HL-60 (cell line): ENCODE results near the gene BCL2L12.

Experiments
- DNase-seq, 2 experiments: peaks; one replicate each; pipeline ENCODE4 v3.0.0-alpha.2; 2010 to 2020; ENCODE audit warnings: low read depth in 1 of 2, low spot score in 1 of 2
- H3K27ac ChIP-seq: fragments of 250-450 bp; sonication (Bioruptor Pico); replicated peaks from 2 replicates; pipeline ENCODE4 v1.5.1; 2020; ENCODE audit warnings: mild to moderate bottlenecking, moderate library complexity
- H3K27me3 ChIP-seq: fragments of 250-450 bp; sonication (Bioruptor Pico); 2 replicates; pipeline ENCODE4 v1.5.1; 2021; ENCODE audit warnings: mild to moderate bottlenecking, moderate library complexity; ENCODE audit not compliant: insufficient read depth, poor library complexity, severe bottlenecking
- H3K4me3 ChIP-seq: replicated peaks from 2 replicates; pipeline ENCODE4 v1.5.1; 2011; ENCODE audit warnings: mild to moderate bottlenecking, control low read depth, low read length; ENCODE audit not compliant: insufficient read depth
- GABPA ChIP-seq: IDR thresholded peaks from 2 replicates; pipeline ENCODE4 v1.6.1; 2012; ENCODE audit warnings: low read depth
- POLR2AphosphoS5 ChIP-seq: IDR thresholded peaks from 2 replicates; pipeline ENCODE4 v1.6.1; 2012; ENCODE audit warnings: low read depth
- SPI1 ChIP-seq: IDR thresholded peaks from 2 replicates; pipeline ENCODE4 v1.6.1; 2012; ENCODE audit warnings: low read depth, mild to moderate bottlenecking, borderline replicate concordance
- TF ChIP-seq, protein P1 (sequence below): IDR thresholded peaks from 2 replicates; pipeline ENCODE4 v1.6.1; 2012; ENCODE audit warnings: low read depth; ENCODE audit not compliant: insufficient replicate concordance
- TF ChIP-seq, protein P2 (sequence below): IDR thresholded peaks from one replicate; pipeline ENCODE4 v1.5.1; 2011; ENCODE audit warnings: low read length, control low read depth, inconsistent platforms; ENCODE audit not compliant: insufficient read depth

BCL2L12 gene

DNA sequence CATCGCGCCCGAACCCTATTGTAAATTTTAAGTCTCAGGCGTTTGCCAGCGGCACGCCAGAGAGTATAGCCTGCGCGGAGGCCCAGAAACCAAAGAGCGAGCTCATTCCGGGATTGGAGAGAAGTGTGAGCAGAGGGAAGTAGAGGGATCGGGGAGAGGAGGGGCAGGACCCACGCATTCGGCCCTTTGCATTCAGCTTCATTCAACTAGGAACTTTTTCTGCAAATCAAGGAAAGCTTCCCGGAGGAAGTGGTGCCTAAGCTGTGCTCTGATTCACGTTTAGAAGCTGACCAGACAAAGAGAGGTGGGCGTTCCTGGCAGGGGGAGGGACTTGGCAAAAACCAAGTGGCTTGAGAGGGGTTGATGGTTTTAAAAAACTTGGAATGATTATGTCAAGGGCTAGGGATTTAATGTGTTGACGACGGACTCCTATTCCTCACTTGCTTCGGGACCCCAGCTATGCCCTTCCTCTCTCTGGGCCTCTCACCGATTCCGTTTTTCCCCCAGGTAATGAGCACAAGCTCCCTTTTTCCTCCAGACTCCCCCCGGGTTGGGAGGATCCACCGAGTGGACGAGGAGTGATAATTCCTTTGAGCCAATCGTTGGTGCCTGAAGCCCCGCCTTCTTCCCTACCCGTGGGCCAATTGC is 10.5 kb downstream of the BCL2L12 start:
- peak overlapping the region; percentile 98 for H3K27ac ChIP-seq
- TF ChIP-seq GABPA (no peak; the same call in 1 of the 2 replicates), POLR2AphosphoS5 (peak; percentile 38), SPI1 (peak; percentile 35; the same call in 1 of the 2 replicates)
- TF ChIP-seq, protein P1, sequence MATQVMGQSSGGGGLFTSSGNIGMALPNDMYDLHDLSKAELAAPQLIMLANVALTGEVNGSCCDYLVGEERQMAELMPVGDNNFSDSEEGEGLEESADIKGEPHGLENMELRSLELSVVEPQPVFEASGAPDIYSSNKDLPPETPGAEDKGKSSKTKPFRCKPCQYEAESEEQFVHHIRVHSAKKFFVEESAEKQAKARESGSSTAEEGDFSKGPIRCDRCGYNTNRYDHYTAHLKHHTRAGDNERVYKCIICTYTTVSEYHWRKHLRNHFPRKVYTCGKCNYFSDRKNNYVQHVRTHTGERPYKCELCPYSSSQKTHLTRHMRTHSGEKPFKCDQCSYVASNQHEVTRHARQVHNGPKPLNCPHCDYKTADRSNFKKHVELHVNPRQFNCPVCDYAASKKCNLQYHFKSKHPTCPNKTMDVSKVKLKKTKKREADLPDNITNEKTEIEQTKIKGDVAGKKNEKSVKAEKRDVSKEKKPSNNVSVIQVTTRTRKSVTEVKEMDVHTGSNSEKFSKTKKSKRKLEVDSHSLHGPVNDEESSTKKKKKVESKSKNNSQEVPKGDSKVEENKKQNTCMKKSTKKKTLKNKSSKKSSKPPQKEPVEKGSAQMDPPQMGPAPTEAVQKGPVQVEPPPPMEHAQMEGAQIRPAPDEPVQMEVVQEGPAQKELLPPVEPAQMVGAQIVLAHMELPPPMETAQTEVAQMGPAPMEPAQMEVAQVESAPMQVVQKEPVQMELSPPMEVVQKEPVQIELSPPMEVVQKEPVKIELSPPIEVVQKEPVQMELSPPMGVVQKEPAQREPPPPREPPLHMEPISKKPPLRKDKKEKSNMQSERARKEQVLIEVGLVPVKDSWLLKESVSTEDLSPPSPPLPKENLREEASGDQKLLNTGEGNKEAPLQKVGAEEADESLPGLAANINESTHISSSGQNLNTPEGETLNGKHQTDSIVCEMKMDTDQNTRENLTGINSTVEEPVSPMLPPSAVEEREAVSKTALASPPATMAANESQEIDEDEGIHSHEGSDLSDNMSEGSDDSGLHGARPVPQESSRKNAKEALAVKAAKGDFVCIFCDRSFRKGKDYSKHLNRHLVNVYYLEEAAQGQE = no peak
- TF ChIP-seq, protein P2, sequence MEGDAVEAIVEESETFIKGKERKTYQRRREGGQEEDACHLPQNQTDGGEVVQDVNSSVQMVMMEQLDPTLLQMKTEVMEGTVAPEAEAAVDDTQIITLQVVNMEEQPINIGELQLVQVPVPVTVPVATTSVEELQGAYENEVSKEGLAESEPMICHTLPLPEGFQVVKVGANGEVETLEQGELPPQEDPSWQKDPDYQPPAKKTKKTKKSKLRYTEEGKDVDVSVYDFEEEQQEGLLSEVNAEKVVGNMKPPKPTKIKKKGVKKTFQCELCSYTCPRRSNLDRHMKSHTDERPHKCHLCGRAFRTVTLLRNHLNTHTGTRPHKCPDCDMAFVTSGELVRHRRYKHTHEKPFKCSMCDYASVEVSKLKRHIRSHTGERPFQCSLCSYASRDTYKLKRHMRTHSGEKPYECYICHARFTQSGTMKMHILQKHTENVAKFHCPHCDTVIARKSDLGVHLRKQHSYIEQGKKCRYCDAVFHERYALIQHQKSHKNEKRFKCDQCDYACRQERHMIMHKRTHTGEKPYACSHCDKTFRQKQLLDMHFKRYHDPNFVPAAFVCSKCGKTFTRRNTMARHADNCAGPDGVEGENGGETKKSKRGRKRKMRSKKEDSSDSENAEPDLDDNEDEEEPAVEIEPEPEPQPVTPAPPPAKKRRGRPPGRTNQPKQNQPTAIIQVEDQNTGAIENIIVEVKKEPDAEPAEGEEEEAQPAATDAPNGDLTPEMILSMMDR = no peak
- DNase-seq = peak; percentile 87 to 89
- no peaks in the 10 kb centered on the region for H3K27me3 ChIP-seq
- peak overlapping the region; percentile 42 for H3K4me3 ChIP-seq

DNA sequence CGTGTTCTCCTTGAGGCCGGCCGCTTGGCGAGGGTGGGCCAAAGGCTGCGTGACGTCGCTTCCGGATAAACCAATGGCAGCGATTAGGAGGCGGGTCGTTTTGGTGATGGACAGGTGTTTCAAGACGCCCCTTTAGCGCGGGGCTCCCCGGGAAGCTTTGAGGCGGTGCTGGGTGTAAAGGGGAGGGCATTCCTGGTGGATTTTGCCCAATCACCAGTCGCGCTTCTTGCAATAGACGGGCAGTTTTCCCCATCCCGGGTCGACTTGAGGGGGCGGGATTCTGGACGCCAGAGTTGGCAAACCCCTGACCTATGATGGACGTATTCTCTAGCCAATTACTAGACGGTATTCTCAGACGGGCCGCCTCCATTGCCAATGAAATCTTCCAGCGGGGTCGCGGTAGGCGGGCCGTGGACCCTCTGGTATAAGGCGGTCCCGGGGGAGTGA is 11.1 kb downstream of the BCL2L12 start:
- TF ChIP-seq GABPA = 0 out of 2 replicates have a peak, but pooled peaks have one; percentile 23
- TF ChIP-seq, protein P1 = no peak
- H3K27me3 ChIP-seq = no peaks in the 10 kb centered on the region
- peak overlapping the region; percentile 96 for H3K4me3 ChIP-seq
- peak; percentile 100 for DNase-seq
- H3K27ac ChIP-seq = peak overlapping the region; percentile 98

DNA sequence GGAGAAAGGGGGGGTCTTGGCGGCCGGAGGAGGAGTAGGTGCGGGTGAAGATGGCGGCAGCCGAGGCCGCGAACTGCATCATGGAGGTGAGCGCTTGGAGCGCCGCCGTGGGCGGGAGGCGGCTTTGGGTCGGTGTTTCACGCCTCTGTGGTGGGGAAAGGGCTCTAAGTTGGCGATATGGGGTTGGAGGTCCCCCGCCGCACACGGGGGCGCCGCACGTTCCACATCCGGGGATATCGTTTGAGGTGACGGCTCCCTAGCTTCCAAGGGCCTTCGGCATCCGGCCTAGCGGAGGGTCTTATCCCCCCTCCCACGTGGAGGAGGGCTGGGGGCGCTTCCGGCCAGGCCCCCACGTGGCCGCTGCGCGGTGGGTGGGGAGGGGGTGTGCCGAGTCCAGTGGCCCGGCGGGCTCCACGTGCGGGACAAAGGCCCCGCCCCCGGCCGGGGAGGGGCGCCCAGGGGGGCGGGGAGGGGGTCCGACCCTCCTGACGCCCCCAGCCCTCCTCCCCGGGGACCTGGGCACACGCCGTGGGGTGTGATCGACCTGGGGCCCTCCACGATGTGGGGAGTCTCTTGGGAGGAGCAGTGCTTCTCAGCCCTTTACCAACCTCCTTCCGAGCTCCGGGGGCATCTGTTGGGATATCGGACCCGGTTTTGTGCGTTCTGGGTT is 11.6 kb downstream of the BCL2L12 start, which contains the start of gene PRMT1:
Gene PRMT1, plus strand, starts transcription at position 41 of the 670 bp plus-strand sequence. Its CDS starts 10 bp downstream, at position 51.
- H3K27me3 ChIP-seq = no peaks in the 10 kb centered on the region
- DNase-seq = peak; percentile 25 to 87
- peak within 1 kb of the TSS; percentile 96 for H3K4me3 ChIP-seq
- TF ChIP-seq, protein P1 = peak; percentile 59
- no peak for TF ChIP-seq GABPA
- TF ChIP-seq, protein P2 = no peak
- no peak for TF ChIP-seq SPI1
- peak; percentile 85 for TF ChIP-seq POLR2AphosphoS5
- H3K27ac ChIP-seq = peak within 1 kb of the TSS; percentile 98
